NCI-H1694 (cell line): ENCODE measurements around the gene KMT5C.

ENCODE experiments used
- DNase-seq: peaks from one replicate; lab custom pipeline; 2025; lab: John Stamatoyannopoulos, UW

Gene KMT5C

DNA sequence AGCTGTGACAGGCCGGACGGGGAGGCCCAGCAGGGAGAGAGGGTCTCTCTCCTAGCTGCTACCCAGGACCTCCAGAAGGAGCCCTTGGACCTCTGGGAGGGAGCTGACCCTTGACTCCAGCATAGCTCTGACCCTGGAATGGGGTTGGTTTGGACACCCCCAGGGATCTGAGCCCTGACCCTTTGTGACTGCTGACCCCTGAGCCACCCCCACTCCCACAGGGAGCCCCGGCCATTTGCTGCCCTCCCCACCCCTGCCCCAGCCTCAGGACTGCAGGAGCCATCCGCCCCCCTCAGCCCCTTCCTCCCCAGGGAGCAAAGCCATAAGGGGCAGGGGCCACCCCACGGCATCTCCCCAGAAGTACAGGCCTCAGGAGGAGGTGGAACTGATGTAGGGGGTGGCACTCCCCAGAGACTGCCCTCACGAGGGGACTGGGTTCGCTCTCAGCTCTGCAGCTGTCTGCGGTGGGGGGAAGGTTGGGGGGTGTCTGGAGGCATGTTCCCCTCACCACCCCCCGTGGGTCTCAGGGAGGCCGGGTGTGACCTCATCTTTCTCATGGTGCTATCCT, 7.8 kb downstream of the KMT5C start:
- no peak for DNase-seq

DNA sequence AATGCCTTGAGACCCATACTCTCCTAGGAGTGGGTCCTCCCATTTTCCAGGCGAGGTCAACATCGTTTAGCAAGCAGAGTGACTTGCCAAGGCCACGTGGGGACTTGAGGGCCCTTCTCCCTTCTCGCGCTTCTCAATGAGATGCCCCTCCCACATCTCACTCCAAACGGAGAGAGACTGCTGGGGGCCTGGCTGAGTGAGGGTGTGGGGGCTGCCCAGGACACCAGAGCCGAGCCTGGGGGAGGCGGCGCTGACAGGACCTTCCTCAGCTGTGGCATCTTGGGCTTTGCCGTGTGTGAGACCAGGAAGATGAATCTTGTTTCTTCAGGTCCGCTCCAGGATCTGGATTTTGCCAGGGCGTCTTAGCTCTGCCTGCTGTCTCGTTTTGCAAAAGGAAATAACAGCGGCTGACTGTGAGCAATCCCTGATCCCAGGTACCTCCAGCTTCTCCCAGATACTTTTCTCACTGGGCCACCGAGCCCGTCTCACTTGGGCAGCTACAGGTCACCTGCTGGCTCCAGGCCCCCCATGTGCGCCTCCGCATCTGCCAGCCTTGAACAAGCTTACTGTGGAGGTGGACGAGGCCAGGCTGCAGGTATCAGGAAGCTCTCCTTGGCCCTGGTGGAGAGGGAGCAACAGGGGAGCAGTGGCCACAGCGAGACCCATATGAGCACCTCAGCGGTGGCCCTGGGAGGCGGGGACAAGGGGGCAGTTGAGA, 8.8 kb downstream of the KMT5C start:
- no peak for DNase-seq

DNA sequence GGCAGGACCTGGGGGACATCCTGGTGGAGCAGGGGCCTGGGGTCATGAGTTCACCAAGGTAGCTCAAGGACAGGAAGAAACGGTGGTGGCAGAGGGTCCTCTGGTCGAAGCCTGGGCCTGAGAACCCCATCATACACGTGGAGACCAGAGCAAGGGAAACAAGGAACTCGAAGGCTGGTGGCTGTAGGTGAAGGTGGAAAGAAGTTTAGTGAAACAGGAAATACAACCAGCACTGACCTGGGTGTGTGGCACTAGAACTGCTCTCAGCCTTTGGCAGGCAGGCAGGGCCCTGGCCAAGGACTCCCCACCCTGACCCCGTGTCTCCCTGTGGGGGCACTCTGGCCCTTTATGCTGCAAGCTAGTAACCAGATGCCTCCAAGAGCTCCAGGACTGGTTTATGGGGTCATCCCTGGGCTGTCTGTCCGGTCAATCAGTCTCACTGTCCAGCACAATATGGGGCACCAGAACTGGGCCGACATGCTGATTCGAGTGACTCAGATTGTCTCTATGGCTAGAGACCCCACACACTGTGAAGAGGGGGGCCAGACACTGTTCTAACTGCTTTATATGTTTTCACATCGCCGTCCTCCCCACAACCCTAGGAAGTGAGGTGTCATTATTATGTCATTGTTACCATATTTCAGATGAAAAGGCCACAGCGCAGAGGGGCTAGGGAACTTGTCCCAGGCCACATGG, 11.1 kb downstream of the KMT5C start:
- no peak for DNase-seq

DNA sequence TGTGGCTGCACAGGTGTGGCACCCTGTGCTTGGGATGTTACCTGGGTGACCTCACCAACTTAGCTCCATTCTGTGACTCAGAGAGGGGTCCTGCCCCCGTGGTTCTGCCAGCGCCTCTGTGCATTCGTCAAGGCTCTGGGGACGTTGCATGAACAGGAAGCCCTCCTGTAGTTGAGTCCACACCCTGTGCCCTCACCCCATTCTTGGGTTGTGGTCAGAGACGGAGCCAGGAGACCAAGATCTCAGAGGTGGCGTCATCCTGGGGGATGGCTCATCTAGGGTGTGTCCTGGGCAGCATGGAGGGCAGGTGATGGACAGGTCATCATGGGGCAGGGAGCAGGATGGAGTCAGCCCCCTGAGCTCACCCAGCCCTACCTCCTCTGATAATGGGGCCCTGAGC, 12.4 kb downstream of the KMT5C start:
- no peak for DNase-seq

DNA sequence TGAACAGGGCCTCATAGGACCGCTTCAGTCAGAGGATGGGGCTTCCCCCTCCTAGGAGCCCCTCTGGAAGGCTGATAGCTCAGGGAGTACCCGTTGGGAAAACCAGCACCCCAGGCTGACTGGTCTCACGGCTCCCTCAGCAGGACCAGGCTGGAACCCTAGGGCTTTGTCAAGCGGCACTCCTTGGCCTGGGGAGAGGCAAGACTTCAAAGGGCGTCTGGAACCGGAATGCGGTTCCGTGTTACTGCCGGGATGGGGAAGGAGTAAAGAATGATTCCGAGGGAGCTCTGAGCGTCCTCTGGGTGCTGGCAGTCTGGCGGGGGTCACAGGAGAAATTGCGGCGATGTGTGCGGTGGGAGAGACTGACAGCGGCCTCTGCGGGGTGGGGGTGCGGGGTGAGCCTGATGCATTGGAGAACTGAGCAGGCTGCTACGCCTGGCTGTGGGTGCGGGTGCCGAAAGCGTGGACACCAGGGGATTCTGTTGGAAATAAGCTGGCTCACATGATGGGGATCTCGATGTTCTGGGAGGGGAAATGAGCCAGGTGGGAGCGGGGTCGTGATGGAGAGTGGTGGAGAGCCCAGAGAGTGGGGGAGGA, 13.0 kb downstream of the KMT5C start:
- no peak for DNase-seq

DNA sequence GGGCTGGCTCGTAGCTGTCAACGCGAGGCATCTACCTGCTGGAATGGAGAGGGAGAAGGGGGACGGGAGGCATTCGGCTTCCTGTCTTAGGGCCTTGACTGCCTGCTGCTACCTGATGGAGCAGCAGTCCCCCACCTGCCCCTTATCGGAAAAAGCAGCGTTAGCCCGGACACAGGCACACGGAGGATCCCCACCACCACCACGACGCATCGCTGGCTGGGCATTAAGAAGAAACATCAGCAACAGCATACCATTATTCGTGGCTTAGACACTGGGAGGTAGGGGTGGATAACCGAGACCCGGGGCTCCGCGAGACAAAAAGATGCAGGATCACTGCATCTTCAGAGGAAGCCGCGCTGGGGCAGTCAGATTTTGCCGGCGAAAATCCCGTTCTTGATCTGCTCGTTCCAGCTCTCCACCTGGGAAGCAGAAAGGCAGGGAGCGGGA, 13.7 kb downstream of the KMT5C start:
- DNase-seq, result no peak

DNA sequence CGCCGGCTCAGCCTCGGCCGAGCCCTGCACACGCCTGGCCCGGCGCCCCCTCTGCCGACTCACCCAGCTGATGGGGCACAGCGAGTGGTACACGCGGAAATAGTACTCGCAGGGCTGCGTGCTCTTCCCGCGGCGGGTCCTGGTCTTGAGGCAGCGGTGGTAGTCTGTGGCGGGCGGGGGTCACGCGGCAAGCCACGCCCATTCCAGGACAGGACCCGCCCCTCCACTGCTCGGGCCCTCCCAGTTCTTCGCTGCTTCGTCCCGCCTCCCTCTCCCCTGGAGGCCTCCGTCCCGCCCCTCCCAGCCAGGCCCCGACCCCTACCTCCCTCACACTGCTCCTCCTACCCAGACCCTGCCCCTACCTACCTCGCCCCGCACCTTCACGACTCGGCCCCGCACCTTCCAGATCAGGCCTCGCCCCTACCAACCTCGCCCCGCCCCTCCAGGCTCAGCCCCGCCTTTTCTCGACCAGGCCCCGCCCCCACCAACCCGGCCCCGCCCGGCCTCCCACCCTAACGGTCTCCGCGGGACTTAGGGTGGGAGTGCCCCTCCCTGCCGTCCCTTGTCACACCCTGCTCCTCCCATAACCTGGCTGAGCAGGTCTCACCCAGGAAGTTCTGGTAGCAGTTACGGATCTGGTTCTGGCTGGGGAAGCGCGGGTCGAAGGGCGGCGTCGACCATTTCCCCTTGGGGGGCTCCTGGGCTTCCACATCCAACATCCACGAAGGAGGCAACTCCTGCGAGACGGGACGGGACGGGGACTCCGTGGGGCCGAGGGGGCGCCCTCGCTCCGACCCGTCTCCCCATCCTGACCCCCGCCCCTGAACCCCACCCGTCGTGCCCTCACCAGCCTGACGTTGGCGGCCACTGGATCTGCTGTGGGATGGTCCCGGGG, 14.4 kb downstream of the KMT5C start:
- peak; percentile 26 for DNase-seq

DNA sequence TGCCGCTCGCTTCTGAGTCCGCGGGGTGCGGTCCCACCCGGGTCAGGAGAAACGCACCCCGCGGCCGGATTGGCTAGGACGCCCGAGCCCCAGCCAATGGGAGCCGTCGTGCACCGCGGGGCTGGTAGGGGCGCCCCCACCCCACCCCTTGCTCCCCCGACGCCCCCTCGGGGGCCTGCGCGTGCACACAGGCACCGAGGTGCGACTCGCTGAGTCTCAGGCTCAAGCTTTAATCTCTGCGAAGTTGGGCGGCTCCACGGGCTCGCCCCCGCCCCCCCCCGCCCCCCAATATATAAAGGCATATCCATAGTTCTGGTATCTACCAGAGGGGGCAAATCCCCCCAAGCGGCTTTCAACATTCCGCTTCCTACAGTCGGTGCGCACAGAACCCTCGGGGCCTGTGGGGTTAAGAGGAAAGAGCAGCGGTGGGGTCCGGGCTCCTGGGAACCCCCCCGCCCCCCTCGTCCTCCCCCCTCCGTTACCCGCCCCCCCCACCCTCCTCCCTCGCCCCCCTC, 15.1 kb downstream of the KMT5C start, which contains the start of gene COX6B2:
TSS of gene COX6B2 (minus strand) at position 22 of the 515 bp plus-strand sequence. CDS start 198 bp downstream, outside the sequence.
- DNase-seq, result no peak

DNA sequence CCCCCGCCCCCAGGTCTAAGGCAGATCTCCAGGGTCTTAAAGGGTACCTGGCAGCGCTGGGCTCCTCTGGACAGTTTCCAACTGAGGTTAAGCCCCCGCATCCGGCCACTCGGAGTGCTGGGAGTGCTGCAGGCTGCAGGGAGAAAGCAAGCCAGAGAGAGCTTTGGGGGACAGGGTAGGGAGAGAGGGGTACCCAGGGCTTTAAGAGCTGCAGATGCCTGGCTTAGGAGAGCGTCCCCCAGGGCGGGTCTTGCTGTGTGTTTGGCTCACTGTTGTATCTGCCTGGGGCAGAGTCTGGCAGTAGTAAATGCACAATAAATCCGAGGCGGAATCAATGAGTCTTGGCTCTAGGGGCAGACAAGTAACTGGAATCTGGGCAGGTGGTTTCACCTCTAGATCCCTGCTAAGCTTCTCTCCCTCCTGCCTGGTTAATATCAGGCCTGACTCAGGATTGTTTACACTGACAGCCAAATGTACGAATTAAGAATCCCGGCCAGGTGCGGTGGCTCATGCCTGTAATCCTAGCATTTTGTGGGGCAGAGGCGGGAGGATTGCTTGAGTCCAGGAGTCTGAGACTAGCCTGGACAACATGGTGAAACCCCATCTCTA, 15.6 kb downstream of the KMT5C start:
- no peak for DNase-seq

DNA sequence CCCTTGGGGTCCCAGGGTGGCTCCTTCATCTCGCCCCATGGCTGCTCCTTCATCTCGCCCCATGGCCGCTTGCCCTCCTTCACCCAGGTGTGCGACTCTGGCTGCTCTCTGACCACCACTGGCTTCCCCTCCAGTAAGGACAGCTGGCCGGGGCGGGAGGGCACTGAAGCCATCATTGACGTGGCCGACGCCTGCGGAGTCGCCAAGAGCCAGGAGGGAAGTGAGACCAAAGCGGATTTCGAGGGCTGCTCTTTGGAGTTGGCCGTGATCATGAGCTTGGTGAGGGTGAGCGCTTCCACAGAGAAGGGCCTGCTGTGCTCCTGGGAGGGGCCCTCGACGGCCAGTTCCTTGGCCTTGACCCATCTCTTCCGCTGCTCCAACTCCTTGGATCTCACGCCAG, 18.8 kb downstream of the KMT5C start:
- DNase-seq, result no peak

DNA sequence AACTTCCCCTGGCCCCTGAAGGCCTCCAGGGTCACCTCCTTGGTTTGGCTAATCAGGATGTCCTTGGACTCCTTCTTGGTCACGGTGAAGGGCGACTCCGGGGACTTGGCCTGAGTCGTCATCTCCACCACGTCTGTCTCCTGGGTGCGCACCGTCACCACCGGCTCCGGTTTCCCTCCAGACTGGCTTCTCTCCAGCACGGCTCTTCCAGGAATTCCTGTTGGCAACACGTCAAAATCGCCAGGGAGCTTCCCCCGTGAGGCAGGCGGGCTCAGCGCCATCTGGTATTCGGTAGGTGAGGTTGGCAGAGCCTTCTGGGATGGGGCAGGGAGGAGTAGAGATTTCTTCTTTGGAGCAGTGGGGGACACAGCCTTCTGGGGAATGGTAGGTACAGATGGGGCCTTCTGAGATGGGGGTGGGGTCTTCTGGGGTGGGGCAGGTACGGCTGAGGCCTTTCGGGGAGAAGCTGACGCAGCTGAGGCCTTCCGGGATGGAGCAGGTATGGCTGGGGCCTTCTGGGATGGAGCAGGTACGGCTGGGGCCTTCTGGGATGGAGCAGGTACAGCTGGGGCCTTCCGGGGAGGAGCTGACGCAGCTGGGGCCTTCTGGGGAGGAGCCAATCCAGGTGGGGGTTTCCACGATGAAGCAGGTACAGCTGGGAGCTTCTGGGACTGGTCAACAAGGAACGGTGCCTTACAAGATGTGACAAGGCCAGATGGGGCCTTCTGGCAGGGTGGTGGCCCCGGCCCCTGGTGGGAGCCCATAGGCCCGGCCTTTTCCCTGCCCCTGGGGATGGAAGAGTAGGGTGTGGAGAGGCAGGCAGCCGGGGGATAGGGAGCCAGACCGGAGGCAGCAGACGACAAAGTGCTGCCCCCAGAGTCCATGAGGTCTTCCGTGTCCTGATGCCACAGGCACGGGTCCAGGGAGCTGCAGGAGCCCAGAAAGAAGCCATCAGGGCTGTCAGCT, 19.6 kb downstream of the KMT5C start:
- DNase-seq, result peak; percentile 63

DNA sequence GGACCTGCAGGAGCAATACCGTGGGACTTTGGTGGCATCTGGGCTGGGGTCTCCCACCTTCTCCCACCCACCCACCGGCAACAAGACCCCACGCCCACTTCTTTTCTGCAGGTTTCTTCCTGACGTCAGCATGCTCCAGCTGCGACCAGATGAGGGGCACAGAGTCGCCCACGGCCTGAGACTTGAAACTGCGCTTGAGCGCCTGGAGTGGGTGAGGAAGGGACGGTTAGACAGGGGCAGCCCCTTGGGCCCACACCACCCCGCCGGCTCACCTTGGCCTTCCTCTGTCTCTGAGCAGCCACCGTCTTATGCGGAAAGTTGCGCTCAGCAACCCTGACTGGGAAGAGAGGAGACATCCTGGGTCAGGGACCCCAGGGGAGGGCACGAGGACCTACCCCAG, 21.2 kb downstream of the KMT5C start:
- no peak for DNase-seq

DNA sequence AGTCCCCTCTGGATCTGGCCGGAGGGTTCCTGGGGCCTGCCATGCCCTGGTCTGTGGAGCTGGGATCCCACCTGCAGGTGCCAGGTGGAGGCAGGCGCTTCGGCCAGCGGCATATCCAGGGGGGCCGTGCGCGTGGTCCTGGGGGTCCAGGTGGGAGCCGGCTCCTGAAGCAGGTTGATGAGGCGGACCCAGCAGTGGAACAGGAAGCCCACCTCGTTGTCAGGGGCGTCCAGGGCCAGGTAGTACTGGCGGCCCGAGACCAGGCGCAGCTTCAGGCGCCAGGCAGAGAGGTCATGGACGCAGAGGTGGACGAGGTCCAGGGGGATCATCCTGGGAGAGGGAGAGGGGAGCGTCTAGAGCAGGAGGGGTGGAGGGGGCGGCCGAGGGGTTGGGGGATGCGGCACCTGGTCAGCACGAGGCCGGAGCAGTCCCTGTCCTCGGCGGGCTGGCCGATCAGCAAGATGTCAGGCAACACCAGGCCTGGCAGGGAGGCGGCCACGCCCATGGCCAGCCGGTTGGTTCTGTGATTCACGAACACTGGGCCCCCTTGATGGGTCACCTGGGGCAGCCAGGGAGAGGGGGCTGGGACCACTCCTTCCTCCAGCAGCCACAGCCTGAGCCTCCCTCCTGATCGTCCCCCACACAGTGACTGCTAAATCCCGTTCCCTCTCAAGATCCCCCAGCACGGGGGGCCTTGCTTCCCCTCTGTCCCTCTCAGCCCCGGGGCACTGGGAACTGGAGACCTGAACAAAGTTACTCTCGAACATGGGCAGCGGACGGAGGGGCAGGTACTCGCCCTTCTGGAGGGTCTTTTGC, 22.7 kb downstream of the KMT5C start:
- no peak for DNase-seq

DNA sequence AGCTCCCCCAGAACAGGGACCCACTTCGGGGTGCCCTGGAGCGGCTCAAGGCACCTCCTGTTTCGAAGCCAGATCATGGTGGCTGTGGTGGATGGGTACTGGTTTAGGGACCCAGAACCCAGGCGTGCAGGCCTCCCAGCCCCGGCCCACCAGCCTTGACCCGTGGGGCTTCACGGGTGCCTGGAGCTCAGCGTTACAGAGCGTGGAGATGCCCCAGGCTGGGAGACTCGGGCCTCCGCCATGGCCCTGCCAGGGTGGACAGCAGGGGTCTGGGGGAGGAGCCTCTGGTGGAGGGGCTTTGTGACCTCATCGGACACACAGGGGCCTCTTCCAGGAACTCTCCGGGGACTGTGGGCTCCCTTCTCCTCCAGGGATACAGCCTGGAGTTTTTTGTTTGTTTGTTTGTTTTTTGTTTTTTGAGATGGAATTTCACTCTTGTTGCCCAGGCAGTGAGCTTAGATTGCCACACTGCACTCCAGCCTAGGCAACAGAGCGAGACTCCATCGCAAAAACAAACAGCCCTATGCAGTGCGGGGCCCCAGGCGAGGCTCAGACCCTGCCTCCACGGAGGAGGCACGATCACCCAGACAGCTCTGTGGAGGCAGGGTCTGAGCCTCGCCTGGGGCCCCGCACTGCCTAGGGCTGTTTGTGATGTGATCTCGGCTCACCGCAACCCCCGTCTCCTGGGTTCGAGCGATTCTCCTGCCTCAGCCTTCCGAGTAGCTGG, 23.5 kb downstream of the KMT5C start, which contains the start of gene GARIN5B:
TSS of gene GARIN5B (minus strand) at position 271 of the 727 bp plus-strand sequence. CDS start at position 77, 194 bp downstream.
- DNase-seq, result no peak

DNA sequence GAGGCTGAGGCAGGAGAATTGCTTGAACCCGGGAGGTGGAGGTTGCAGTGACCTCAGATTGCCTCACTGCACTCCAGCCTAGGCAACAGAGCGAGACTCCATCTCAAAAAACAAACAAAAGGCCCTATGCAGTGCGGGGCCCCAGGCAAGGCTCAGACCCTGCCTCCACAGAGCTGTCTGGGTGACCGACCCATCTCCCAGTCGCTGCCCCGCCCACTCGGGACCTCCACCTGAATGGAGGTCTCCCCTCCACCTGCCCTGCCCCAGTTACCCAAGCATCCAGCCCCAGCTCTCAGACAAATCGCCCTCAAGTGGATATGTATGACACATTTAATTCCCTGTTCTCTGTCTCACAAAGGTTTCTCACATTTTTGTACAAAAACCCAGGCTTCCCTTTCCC, 25.6 kb downstream of the KMT5C start:
- DNase-seq, result no peak

DNA sequence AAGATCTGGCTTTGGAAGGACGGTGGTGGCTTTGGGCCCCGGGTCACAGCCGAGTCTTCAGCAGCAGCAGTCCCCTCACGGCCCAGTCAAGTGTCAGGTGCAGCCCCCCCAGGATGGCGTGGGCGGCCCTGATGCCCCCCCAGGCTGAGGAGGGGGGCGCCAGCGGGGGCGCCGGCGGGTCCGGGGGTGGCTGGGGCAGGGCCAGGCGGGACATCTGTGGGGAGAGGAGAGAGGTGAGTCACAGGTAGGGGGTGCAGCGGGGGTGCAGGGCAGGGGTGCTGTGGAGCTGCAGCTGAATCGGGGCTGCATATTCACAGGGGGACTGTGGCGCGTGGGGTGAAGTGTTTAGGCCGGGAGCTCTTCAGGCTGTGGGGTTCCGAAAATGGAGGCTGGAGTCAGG, 26.3 kb downstream of the KMT5C start:
- no peak for DNase-seq

DNA sequence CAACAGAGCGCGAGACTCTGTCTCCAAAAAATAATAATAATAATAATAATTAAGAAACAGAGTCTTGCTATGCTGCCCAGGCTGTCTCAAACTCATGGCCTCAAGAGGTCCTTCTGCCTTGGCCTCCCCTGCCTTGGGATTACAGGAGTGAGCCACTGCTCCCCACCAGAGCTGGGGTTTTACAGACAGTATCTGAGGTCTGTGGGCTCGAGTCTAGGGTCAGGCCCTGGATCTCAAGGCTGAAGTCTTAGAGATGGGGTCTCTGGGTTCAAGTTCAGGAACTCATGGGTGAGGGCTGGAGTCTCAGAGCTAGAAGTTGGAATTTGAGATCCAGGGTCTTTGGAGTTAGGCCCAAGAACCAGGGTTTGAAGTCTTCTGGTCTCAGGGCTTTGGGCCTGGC, 27.1 kb downstream of the KMT5C start:
- no peak for DNase-seq

DNA sequence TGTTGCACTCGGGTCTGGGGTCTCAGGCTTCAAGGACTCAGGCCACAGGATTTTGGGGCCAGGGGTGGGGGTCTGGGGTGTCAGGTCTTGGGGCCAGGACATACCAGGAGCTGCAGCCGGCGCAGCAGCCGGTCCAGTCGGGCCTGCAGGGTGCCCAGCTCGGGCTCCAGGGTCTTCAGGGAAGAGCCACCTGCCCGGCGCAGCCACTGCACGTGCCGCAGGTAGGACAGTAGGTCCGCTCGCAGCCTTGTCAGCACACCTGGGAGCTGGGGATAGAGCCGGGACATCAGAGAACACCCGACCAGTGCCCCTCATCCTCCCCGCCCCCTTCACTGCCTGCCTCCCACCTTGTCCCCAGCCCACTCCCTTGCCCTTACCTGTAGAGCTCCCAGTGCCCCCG, 28.4 kb downstream of the KMT5C start:
- DNase-seq, result no peak
